VCaP (cell line): ENCODE data around the gene ZCCHC7.

Source experiments
- H3K27ac ChIP-seq: fragments of 450-650 bp; 2 replicates; pipeline ENCODE4 v1.5.1; 2017
- TF ChIP-seq, protein P1 (sequence below): fragments of 450-650 bp; conservative IDR thresholded peaks from 2 replicates; pipeline ENCODE4 v1.5.1; 2017; ENCODE audit warnings: mild to moderate bottlenecking, moderate library complexity

The ZCCHC7 gene

DNA sequence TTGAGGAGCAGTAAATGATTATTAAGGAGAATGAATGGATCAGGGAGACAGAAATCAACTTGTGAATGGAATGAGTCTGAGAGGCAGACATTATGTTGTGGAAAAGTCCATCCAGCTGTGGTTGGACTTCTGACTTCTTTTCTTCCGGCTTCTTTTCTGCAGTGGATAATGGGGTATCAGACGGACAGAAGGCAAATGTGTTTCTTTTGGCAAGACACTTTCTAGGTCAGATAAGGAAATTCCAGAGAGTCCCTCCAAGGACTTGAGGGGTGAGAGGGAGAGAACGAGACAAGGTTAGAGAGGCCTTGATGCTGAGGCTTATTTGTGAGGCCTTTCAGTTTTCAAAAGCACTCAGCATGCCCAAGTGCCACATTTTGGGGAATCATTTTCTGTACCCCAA is 285.0 kb downstream of the ZCCHC7 start:
- TF ChIP-seq, protein P1, sequence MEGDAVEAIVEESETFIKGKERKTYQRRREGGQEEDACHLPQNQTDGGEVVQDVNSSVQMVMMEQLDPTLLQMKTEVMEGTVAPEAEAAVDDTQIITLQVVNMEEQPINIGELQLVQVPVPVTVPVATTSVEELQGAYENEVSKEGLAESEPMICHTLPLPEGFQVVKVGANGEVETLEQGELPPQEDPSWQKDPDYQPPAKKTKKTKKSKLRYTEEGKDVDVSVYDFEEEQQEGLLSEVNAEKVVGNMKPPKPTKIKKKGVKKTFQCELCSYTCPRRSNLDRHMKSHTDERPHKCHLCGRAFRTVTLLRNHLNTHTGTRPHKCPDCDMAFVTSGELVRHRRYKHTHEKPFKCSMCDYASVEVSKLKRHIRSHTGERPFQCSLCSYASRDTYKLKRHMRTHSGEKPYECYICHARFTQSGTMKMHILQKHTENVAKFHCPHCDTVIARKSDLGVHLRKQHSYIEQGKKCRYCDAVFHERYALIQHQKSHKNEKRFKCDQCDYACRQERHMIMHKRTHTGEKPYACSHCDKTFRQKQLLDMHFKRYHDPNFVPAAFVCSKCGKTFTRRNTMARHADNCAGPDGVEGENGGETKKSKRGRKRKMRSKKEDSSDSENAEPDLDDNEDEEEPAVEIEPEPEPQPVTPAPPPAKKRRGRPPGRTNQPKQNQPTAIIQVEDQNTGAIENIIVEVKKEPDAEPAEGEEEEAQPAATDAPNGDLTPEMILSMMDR: no peak
- H3K27ac ChIP-seq: no peak overlapping the region

GRCh38 chr9:37405764-37406380 is 285.5 kb downstream of the ZCCHC7 start:
- H3K27ac ChIP-seq: peak overlapping the region; percentile 22; the same call in 1 of the 2 replicates
- TF ChIP-seq, protein P1: no peak

DNA sequence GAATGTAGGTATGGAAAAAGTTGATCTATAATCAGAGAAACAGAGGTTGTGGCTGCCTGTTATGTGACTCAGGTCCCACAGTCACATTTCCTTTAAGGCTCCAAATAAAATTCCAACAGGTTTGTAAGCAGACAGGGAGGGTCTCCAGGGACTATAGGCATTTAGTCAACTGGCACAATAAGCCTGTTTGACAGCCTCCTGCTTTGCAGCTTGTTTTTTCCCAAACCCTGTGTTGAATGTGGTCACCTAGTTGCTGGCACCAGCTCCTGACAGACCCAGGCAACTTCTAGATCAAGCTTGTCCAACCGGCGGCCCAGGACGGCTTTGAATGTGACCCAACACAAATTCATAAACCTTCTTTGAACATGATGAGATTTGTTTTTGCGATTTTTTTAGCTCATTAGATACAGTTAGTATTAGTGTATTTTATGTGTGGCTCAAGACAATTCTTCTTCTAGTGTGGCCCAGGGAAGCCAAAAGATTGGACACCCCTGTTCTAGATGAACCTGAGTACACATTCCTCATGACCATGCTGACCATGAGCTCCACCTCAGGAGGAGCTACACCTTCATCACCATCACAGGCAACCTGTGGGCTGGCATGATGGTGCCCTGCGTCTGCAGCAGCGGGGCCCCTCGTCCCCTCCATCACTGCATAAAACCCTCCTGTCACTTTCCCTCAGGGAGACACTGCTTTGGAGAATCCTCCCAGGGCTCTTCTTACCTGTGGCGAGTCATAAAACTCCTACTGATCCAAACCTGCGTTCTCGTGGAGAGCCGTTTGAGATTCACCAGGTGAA is 286.4 kb downstream of the ZCCHC7 start:
- H3K27ac ChIP-seq: peak overlapping the region; percentile 22
- TF ChIP-seq, protein P1: no peak

DNA sequence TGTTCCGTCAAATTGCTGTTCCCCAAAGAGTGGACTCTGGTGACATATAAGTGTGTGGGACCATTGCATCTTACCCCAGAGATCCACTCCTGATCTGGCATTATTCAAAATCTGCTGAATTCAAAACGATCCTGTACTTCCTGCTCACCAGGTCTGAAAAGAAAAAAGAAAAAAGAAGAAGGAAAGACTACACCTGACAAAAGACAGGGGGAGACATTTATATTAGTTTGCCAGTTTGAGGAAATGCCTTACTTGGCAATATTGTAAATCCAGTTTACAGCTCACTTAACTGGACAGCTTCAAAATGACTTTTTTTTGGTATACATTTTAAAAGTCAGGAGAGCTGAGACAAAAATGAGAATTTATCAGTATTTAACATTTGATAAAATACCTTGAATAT is 287.1 kb downstream of the ZCCHC7 start:
- TF ChIP-seq, protein P1: 0 out of 2 replicates have a peak, but pooled peaks have one; percentile 14
- peak overlapping the region; percentile 22; the same call in 1 of the 2 replicates for H3K27ac ChIP-seq
